Suppressor macrophage treated with lipopolysaccharide for 1 hour (primary cell): ENCODE data around the gene PLA2G5.
"Not testable (repeated sequence)": the region's sequence is repeated elsewhere in the genome, so short reads cannot be mapped to it uniquely, and the experiment has no call there.

ENCODE experiments used
- DNase-seq, 3 donors: peaks; one replicate each; pipeline ENCODE4 v3.0.0-alpha.2; 2020 to 2022

PLA2G5 gene, protein sequence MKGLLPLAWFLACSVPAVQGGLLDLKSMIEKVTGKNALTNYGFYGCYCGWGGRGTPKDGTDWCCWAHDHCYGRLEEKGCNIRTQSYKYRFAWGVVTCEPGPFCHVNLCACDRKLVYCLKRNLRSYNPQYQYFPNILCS

DNA sequence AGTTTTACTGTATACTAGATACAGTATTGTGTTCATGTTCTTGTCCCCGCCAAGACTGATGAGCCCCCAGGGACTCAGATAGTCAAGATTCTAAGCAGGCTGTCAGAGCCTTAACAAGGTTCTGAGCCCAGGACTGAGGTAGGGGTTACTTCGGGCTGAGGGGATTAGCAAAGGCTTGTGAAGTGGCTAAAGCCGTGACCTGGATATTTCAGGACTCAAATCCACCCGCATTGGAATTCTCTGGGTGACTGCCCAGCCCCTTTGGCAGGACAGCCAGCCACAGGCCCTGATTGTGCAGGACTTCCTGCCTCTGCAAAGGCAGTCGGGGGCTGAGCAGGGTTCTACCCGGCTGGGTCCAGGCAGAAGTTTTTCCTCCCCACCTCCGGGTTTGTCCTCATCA is at the start of gene PLA2G5:
Gene PLA2G5, plus strand, starts transcription at position 321 of the 400 bp plus-strand sequence. CDS start 14,637 bp downstream, outside the sequence.
- no peak for DNase-seq

DNA sequence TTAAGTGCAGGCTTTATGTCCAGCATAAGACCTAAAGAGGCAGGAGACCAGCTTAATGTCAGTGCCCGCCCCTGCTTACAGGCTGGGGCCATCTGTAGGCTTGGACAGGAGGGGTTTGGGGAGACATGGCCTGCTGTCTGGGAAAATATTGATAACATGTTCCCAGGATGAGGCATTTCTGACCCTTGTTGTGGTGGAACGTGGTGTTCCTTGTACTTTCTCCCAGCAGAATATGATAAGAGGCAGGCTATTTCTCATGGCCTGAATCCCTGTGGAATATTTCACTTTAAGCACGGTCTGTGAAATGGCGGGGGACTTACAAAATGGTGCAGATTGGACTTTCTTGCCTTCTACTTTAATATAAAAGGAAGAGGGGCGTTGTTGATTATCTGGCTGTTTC is 41.9 kb upstream of the PLA2G5 start:
- no peak for DNase-seq

DNA sequence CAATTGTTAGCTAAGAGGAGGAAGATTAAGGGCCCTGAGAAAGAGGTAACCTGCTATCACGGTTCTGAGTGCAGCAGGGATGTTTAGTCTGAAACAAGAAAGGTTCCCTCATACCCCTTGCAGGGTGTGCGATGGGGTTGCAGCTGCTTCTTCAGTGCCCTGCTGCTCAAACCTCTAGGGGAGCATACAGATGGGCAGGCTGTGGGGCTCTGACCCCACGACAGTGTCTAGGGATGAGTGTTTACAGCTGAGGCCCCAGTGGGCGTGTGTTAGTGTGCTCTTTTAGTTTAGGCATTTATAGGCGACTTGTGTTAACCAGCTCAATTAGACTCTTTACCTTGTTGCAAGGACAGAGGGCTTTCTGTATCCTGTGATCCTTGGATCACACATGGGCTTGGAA is 41.3 kb upstream of the PLA2G5 start:
- DNase-seq: no peak

DNA sequence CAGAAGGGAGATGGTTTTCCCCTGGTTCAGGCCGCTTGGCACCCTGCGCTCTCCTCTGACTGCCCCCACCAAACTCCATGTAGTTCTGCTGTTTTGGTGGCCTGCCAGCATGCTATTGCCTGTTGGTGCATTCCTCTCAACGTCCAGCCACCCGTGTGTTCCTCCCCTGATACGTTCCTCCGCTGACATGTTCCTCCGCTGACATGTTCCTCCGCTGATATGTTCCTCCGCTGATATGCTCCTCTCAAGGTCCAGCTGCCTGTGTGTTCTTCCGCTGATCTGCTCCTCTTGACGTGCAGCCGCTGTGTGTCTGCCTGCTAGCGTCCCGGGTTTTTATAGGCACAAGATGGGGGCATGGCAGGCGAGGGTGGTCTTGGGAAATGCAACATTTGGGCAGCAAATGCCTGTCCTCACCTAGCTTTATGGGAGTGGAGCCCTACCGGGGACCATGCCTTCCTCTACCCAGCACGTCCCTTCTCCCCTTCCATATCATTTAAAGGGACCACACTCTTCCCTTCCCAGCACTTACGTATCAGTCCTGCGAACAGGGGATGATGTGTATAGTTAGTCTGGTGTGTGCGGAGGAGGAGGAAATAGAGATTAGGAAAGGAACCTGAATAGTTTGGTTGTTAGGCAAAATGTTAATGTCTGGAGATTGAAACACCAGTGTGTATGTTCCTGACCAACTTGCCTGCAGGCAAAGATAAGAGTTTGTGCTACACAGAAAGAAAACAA is 40.6 kb upstream of the PLA2G5 start:
- DNase-seq: no peak

DNA sequence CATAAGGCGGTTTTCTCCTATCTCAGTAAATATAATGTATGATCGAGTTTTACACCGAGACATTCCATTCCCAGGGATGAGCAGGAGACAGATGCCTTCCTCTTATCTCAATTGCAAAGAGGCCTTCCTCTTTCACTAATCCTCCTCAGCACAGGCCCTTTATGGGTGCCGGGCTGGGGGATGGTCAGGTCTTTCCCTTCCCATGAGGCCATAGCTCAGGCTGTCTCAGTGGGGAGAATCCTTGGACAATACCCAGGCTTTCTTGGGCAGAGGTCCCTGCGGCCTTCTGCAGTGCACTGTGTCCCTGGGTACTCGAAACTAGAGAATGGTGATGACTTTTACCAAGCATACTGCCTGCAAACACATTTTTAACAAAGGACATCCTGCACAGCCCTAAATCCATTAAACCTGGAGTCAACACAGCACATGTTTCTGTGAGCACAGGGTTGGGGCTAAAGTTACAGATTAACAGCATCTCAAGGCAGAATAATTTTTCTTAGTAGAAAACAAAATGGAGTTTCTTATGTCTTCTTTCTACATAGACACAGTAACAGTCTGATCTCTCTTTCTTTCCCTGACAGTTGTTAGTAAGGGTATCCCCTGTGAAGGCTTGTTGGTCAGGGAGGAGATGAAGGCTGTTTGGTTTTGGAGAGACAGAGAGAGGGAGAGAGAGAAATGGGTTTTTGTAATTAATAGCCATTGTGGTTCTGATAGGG is 39.4 kb upstream of the PLA2G5 start:
- DNase-seq: not testable (repeated sequence)

DNA sequence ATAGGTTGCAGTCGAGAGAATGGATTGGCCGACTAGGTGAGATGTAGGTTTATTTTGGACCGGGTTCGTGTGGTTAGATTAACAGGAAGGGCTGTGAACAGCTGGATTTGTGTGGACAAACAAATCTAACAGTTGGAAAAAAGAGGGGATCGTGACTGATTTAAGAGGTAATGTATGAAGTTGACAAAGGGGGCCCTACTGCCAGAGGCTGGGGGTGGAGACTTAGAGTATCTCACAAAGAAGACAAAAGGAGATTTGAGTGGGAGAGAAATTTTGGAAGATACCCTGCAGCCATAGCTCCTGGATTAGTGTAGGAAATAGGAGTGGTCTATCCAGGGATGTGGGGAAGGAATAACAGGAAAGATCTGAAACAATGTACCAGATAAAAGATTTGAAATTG is 38.8 kb upstream of the PLA2G5 start:
- no peak for DNase-seq

DNA sequence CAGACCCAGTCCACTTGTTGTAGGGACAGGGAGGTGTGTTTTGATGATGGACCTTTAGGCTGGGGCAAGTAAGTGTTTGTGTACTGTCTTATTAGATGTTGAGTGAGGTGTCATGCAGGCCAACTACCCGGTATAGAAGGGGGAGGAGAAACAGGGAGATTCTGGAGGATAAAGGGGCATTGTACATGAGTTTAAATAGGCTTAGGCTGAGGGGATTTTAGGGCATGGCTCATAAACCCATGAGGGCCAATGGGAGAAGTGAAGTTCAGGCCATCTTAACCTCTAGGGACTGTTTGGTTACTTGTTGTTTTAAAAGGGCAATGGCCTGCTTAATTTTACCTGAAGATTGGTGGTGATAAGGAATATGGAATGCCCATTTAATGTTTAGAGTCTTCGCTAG is 38.2 kb upstream of the PLA2G5 start:
- no peak for DNase-seq

DNA sequence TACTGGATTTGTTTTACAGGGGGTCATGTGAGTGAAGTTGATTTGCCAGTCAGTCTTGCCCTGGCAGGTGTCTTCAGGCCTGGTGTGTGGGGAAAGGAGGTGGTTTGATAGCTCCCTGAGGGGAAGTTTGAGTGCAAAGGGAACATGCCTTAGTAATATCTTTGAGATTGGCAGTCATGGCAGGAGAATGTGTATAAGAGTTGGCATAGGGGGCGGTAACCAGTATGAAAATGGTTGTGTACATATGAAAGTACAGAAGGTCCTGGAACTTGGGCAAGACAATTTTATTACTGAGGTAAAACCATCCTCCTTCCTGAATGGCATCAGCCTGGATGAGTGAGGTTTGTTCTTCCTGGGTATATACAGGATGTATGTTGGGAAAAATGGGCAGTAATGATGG is 37.6 kb upstream of the PLA2G5 start:
- DNase-seq: no peak

DNA sequence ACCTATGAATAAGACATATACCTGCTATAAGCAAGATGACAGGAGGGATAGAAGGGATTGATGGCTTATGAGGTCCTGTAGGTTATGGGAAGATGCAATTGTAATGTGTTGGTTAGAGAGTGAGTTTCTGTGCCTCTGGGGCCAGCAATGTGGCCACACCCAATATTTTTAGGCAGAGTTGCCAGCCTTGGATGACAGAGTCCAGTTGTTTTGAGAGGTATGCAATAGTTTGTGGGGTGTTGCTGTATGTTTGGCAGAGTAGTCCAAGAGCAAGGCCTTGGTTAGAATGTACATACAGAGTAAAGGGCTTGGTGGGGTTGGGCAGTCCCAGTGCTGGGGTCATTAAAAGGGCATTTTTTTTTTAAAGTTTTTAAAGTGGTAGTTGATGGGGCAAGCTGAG is 36.6 kb upstream of the PLA2G5 start:
- DNase-seq: no peak

DNA sequence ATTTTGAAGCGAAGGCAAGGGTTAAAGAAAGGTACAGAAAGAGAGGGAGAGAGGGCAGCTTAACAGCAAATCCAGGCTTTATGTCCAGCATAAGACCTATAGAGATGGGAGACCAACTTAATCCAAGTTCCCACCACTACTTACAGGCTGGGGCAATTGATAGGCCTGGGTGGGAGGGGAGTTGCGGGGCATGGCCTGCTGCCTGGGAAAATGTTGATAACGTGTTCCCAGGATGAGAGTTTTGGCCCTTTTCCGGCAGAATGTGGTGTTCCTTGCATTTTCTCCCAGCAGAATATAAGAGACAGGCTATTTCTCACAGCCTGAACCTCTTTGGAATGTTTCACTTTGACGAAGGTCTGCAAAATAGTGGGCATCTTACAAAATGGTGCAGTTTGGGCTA is 34.9 kb upstream of the PLA2G5 start:
- no peak for DNase-seq

DNA sequence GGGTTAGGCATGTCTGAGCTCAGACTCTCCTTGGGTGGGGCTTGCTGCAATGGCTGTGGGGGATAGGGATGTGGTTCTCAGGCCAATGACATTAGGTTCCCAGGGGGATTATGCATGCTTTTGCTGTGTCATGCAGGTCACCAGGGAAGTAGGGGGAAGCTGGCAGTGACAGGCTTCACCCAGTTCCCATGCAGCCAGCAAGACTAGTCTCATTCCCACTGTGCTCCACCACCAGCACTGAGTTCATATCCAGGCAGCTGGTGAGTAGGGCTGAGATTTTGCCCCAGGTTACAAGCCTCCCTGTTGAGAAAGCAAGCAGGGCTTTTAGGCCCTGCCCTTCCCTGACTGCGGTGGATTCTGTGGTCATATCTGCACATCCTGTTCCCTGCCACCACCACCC is 32.1 kb upstream of the PLA2G5 start:
- DNase-seq: no peak

DNA sequence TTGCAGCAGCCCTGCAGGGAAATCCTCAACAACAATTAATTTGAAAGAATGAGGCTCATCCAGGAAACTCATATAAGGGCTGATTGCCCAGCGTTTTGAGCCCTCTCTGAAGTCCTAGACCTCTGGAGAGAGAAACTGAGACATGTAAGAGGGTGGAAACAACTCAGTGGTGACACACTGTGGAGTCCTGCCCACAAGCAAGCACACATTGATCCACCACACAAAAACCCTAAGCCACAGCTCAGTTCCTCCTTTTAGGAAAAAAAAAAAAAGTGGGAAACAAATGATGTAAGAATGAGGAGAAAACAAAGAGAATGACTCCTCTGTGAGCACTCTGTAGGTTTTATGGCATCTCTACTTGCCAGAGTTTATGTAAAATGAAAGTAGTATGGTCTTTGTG is 22.9 kb upstream of the PLA2G5 start:
- DNase-seq: peak; percentile 56 to 76 (median 73)

DNA sequence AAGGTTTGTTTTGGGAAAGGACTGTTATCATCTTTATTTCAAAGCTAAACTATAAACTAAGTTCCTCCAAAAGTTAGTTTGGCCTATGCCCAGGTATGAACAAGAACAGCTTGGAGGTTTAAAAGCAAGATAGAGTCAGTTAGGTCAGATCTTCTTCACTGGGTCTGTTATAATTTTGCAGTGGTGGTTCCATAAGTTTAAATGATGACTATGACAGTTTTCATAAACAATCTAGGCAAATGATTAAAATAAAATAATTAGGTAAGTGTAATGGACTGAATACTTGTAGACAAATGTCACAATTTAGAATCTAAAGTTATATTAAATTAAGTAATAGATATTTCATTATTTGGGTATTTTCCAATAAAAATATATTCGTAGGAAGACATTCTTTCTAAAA is 21.4 kb upstream of the PLA2G5 start:
- DNase-seq: no peak

DNA sequence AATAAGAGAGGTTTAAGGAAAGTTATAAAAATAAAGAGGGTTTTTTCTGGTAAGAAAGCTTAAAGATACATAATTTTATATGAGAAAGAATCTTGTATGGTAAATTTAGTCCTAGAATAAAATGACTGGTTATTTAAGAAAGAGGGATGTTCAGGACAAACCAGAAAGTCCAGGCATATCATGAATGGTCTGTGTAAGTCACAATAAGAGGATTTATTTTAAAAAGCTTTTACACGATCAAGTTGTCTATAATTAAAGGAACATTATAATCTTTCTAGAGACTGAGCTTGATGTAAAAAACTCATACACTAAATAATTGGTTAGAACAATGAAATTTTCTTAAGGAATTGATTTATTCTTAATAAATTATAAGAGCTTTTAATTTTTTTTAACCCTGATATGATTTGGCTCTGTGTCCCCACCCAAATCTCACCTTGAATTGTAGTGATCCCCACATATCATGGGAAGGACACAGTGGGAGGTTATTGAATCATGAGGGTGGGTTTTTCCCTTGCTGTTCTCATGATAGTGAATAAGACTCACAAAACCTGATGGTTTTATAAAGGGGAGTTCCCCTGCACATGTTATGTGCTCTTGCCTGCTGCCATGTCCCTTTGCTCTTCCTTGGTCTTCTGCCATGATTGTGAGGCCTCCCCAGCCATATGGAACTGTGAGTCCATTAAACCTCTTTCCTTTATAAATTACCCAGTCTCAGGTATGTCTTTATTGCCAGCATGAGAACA is 20.8 kb upstream of the PLA2G5 start:
- peak; percentile 14 to 40 (median 26) for DNase-seq

DNA sequence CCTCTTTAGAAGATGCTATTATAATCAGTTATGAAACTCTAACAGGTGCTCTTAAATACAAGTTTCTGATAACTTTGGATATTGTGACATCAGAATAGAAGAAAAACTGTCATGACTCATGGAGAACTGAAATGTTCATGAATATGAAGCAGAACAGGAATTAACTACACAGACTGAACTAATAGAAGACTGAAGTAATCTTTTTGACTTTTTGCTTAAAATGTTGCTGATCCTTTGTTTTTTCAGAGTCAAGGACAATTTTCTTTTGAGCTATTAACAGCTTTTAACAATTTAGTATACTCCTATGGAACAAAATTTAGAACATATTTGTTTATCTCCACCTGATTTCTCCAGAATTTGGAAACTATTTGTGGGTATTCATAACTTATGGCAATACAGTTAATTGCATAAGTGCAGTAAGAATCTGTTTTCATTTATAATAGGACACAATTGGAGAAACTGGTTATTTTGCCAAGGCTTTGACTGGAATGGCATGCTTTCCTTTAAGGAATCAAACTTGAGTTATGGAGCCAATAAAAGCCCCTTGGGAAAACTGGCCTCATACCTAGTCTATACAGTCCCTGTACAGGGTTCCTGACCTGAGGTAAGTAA is 18.7 kb upstream of the PLA2G5 start:
- DNase-seq: no peak

DNA sequence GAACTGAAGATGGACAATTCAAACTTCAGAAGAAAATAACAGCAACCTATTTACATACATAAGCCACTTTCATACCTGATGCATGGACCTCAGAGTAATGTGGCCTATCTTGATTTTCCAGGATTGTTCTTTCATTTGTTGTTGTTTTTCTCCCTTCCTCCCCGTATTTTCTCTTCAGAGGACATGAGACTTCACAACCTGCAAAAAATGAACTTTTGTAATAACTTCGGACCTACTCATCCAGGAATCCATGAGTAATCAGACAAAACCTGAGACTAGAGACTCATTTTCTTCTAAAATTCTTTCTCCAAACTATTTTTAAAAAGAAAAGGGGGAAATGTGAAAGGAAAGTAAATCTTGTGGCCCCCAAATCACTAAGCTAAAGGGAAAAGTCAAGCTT is 17.6 kb upstream of the PLA2G5 start:
- DNase-seq: no peak

DNA sequence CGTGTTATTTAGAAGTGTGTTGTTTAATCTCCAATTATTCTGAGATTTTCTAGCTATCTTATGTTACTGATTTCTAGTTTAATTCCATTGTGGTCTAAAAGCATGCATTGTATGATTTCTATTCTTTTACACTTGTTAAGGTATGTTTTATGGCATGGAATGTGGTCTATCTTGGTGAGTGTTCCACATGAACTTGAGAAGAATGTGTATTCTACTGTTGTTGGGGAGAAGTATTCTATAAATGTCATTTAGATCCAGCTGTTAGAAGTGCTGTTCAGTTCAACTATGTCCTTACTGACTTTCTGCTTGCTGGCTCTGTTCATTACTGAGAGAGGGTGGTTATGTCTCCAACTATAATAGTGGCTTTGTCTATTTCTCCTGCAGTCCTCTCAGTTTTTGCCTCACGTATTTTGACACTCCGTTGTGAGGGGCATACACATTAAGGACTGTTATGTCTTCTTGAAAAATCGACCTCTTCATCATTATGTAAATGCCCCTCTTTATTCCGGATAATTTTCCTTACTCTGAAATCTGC is 12.0 kb upstream of the PLA2G5 start:
- no peak for DNase-seq

DNA sequence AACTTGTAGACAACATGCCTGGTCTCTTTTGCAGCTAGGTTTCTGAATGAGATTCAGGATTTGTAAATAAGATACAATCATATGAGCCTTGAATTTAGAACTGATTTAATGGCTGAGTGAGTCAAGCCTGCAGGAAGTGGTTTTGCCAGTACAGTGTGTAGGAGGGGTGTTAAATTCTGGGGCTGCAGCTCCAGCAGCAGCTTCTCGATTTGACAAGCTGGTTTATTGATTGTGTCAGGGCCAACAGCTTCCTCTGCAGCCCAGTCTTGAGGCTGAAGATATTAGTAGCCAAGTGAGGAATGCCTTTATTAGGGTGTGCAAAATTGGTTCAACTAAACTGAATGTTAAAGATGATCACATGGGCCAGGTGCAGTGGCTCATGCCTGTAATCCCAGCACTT is 11.5 kb upstream of the PLA2G5 start:
- DNase-seq: peak; percentile 78 to 83 (median 82)

DNA sequence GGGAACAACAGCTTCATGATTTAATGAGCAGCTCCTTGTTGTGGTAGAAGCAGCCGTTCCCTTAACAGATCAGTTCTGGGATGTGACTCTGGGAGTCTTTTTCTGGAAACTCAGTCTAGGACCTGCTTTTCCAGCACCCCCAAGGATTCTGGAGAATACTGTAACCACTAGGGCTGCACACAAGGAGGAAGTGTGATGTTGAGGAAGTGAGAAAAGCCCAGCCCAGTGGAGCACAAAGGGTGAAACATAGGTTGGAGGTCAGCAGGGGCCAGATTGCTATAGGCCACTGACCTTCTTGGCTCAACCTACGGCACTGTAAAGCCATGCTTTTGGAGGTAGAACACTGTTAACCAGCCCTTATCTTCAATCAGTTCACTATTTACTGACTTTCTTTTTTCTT is 10.1 kb upstream of the PLA2G5 start:
- peak; percentile 62 to 75 (median 68) for DNase-seq

DNA sequence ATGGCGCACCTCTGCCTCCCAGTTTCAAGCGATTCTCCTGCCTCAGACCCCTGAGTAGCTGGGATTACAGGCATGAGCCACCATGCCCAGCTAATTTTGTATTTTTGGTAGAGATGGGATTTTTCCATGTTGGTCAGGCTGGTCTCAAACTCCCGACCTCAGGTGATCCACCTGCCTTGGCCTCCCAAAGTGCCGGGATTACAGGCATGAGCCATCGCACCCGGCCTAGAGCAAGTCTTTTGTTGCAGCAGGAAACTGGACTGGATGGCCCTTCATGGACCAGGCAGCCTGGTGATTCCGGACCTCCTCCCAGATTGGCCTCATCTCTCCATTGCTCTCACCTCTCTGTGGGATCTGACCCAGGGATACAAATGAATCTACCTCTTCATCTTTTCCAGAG is 9.2 kb upstream of the PLA2G5 start:
- not testable (repeated sequence) for DNase-seq

DNA sequence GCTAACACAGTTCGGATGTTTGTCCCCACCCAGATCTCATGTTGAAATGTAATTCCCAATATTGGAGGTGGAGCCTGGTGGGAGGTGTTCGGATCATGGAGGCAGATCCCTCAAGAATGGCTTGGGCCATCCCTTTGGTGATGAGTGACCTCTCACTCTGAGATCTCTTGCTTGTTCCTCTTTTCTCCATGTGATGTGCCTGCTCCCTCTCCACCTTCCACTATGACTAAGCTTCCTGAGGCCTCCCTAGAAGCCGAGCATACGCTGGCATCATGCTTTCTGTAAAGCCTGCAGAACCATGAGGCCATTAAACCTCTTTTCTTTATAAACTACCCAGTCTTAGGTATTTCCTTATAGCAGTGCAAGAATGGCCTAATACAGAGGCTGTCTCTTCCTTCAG is 8.1 kb upstream of the PLA2G5 start:
- peak; percentile 52 to 63 (median 58) for DNase-seq

DNA sequence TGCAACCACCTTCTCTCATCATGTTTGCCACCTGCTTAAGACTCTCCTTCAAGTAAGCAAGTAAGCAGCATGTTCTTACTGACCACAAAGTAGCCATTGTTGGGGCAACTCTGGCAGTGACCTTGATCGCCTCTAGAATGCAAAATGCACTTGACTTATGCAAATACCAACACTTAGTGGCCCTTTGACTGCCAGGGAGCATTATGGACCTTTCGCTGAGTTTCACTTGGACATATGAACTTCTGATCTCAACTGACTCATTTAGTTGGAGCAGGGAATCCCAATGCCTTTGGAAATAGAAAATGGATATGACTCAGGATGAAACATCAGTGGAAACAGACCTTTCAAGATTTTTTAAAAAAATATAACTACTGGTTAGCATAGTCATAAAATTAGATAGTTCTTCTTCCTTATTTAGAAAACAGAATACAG is 6.1 kb upstream of the PLA2G5 start:
- DNase-seq: peak; percentile 36 to 79 (median 60)

DNA sequence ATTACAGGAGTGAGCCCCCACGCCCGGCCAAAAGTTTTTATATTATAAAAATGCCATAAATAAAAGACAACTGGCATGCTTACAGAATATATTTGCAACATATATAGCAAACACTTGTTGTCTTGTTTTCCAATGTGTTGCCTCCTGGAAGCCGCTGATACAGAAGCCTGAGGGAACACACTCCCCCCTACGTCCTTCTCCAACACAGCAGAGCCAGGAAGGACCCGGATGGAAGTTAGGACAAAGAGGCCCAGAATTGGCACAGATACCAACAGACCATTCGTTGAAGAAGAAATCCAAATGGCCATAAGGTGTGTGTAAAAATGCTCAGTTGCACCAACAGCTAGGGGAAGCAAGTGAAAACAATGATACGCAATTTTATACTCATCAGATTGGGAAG is 1.3 kb upstream of the PLA2G5 start:
- DNase-seq: no peak
